A549 treated with CORT108297 at 1 μM for 4 hours (cell line): ENCODE results near the gene LSM7. TPM values are rescaled to one million over a fixed set of nuclear protein-coding genes. Genes with fewer than 3 reads are reported as not detected.

Experiments used
- total RNA-seq: library from RNA; stranded (reverse); fragments of 200-300 nt; extraction: Qiagen RNA extraction; gene quantifications from 5 replicates; pipeline ENCODE4 v1.2.3, GENCODE V29; 2022

LSM7 gene
- 144 to 170 TPM (median 155 TPM) in 5 replicates for total RNA-seq

DNA sequence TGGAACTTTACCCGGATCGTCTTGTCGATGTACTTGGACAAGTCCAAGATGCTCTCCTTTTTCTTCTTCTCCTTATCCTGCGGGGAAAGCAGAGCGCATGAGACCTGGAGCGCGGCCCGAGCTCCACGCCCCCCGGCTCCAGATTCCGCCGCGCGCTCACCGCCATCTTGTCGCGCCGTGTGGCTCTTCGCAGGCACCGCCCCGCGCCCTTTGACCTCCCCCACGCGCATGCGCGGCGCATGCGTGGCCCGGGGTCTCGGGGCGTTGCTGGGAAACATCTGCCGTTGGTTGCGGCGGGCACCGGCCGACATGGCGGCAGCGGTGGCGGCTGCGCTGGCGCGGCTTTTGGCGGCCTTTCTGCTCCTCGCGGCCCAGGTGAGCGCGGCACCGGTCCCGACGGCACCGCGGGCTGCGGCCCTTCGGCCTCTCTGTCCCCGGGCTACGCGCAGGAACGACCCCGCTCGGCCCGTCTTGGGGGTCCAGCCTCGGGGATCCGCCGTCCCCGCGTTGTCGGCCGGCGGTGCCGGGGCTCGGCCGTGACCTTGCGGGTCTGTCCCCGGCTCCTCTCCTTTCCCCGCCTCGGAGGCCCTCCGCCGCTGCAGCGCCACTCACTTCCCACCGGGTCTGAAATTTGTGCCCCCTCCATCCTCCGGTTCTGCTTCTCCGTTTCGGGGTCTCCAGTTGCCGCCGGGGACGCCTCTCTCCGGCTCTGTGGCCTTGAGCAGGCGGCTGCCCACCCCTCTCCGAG lies at the start of gene LSM7, which contains the start of gene SPPL2B:
TSS of gene LSM7 (minus strand) at position 186 of the 748 bp plus-strand sequence. CDS start at position 166, 20 bp downstream.
TSS of gene SPPL2B (plus strand) at position 284 of the 748 bp plus-strand sequence. CDS start at position 310, 26 bp downstream.

DNA sequence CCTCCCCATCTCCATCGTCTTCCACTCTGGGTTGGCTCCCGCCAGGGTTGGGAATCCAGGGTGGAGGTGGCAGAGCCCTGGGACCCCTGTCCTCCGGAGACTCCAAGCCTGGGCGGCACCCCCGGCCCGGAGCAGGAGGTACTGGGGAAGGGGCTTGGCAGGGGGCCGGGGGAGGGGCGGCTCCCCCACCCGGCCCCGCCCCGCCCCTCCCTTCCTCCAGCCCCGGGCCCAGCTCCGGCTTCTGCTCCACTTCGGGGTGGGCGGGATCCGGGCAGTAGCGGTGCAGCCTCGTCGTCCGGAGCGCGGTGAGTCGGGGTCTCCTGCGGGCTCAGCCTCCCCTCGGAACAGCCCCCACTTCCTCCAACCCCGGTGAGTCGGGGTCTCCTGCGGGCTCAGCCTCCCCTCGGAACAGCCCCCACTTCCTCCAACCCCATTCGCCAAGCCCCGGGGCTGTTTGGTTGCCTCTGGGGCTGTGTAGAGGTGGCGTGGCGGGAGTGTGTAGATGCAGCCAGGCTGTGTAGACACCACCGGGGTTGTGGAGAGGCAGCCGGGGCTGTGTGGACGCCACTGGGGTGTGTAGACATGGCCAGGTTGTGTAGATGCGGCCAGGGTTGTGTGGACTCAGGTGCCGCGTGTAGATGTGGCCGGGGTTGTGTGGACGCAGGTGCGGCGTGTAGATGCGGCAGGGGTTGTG lies 31.8 kb upstream of the LSM7 start, which contains the start of gene TMPRSS9:
TSS of gene TMPRSS9 (plus strand) at position 274 of the 694 bp plus-strand sequence. CDS start 29,521 bp downstream, outside the sequence.

DNA sequence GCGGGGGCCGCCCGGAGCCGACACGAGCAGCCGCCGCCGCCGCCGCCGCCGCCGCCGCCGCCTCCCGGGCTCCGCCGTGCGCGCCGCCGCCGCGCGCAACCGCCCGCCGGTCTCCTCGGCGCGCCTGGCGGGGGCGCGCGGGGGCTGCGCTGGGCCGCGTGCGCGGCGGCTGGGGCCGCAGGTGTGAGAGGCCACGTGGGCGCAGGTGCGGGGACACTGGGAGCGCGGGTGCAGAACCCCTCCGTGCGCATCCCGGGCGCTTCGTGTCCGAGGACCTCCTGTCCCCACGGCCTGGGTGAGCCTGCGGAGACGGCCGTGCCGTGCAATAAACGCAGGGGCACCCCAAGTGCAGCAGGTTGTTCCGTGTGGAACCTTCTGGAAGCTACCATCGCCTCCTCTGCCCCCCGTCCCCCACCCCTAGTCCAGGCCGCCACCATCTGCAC lies 20.3 kb downstream of the LSM7 start, which contains the start of gene LINGO3:
TSS of gene LINGO3 (minus strand) at position 41 of the 443 bp plus-strand sequence. CDS start 16,378 bp downstream, outside the sequence.

DNA sequence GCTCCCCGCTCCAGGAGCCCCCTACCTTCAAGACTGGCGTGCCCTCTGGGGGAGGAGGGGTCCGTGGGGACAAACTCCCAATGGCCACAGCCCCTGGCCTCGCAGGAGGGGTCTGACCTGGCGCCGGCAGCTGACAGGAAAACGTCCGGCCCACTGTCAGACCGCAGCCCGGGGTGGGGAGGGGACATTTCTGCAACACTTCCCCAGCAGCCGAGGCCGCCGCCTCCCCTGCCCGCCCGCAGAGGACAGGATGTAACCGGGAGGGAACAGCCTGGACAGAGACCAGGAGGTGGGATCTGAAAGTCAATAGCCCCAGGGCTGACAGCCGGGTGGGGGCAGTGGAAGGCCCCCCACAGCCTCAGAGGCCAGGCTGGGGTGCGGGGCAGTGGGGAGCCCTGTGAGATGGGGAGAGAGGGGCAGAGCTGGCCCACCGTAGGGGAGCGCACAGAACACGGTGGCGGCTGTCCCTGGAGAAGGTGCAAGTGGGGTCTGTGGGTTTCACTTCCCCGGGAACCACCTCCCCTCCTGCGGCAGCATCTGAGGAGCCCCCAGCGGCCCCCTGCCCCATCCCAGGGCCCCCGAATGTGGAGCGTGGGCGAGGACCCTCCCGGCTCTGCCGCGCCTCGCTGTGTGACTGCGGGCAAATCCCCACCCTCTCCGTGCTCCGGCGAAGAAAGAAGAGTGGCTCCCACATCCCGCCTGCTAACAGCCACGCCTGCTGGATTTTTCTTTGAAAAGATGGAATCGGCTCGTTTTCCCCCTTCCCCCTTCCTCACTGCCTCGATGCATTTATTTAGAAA lies 46.1 kb downstream of the LSM7 start, which contains the start of gene PEAK3:
TSS of gene PEAK3 (minus strand) at position 114 of the 800 bp plus-strand sequence. CDS start 1,244 bp downstream, outside the sequence.

Other genes starting within 250 kb of the LSM7 start
- 10.1 to 12.6 TPM (median 11.4 TPM) in 5 replicates for gene MOB3A, start 232.3 kb downstream of the LSM7 start, total RNA-seq
- gene IZUMO4, start 231.7 kb downstream of the LSM7 start, total RNA-seq = 0.40 to 0.66 TPM (median 0.50 TPM) in 5 replicates
- 68.0 to 83.8 TPM (median 81.2 TPM) in 5 replicates for gene AP3D1, start 177.0 kb downstream of the LSM7 start, total RNA-seq
- 10.4 to 18.6 TPM (median 17.5 TPM) in 5 replicates for gene DOT1L, start 164.7 kb downstream of the LSM7 start, total RNA-seq
- 39.0 to 63.0 TPM (median 60.0 TPM) in 5 replicates for gene PLEKHJ1, start 92.3 kb downstream of the LSM7 start, total RNA-seq
- gene SF3A2, start 91.8 kb downstream of the LSM7 start, total RNA-seq = 66.8 to 75.9 TPM (median 71.0 TPM) in 5 replicates
- gene AMH, start 79.3 kb downstream of the LSM7 start, total RNA-seq = 8.6 to 21.2 TPM (median 19.8 TPM) in 5 replicates
- 0.41 to 0.78 TPM (median 0.51 TPM) in 5 replicates for gene JSRP1, start 72.2 kb downstream of the LSM7 start, total RNA-seq
- not detected in 5 replicates for gene PEAK3, start 46.4 kb downstream of the LSM7 start, total RNA-seq
- gene LINGO3, start 20.4 kb downstream of the LSM7 start, total RNA-seq = not detected in 5 replicates
- gene SPPL2B, start 98 bp upstream of the LSM7 start, total RNA-seq = 13.0 to 29.5 TPM (median 25.1 TPM) in 5 replicates
- gene TMPRSS9, start 31.7 kb upstream of the LSM7 start, total RNA-seq = 0.03 to 0.19 TPM (median 0.08 TPM) in 3 of 5 replicates, not detected in the others
- gene TIMM13, start 99.0 kb upstream of the LSM7 start, total RNA-seq = 59.2 to 142 TPM (median 126 TPM) in 5 replicates
- 60.0 to 85.9 TPM (median 79.1 TPM) in 5 replicates for gene LMNB2, start 128.4 kb upstream of the LSM7 start, total RNA-seq
- 46.4 to 60.8 TPM (median 52.8 TPM) in 5 replicates for gene GADD45B, start 147.5 kb upstream of the LSM7 start, total RNA-seq